Spleen (tissue), 13 donors: ENCODE data around the gene OR10AG1. TPM values are rescaled to one million over a fixed set of nuclear protein-coding genes. Genes with fewer than 3 reads are reported as not detected.

ENCODE experiments used
- DNase-seq: peaks from one replicate; pipeline ENCODE4 v3.0.0-alpha.2; 2020
- H3K27ac ChIP-seq, 8 donors: fragments of 200-600 bp; sonication (generic) in 7 of 8; 1 replicate in 4 of 8; 2 replicates in 4 of 8; pipeline versions ENCODE4 v1.5.0 to v1.8.0; 2016 to 2021; ENCODE audit warnings: inconsistent platforms in 4 of 8, mild to moderate bottlenecking in 4 of 8, moderate library complexity in 1 of 8
- H3K27me3 ChIP-seq, 7 donors: fragments of 200-600 bp; sonication (generic) in 6 of 7; replicated peaks in 1 of 7; 1 replicate in 4 of 7; 2 replicates in 3 of 7; pipeline versions ENCODE4 v1.5.0 to v1.8.0; 2016 to 2021; ENCODE audit warnings: inconsistent platforms in 3 of 7, mild to moderate bottlenecking in 1 of 7
- H3K36me3 ChIP-seq, 6 donors: fragments of 200-600 bp; sonication (generic) in 5 of 6; 1 replicate in 4 of 6; 2 replicates in 2 of 6; pipeline versions ENCODE4 v1.5.0 to v1.8.0; 2016 to 2021; ENCODE audit warnings: inconsistent platforms in 2 of 6
- H3K4me1 ChIP-seq, 6 donors: fragments of 200-600 bp; sonication (generic) in 5 of 6; 1 replicate in 3 of 6; 2 replicates in 3 of 6; pipeline versions ENCODE4 v1.5.0 to v1.8.0; 2016 to 2021; ENCODE audit warnings: inconsistent platforms in 3 of 6
- H3K4me3 ChIP-seq, 8 donors: fragments of 200-600 bp; sonication (generic) in 7 of 8; 1 replicate in 4 of 8; 2 replicates in 4 of 8; pipeline versions ENCODE4 v1.5.0 to v1.8.0; 2016 to 2021; ENCODE audit warnings: inconsistent platforms in 4 of 8, mild to moderate bottlenecking in 4 of 8, moderate library complexity in 2 of 8
- H3K9me3 ChIP-seq, 8 donors: fragments of 200-600 bp; sonication (generic) in 7 of 8; 1 replicate in 4 of 8; 2 replicates in 4 of 8; pipeline versions ENCODE4 v1.5.0 to v1.8.0; 2016 to 2021; ENCODE audit warnings: inconsistent platforms in 4 of 8
- POLR2A ChIP-seq, 3 donors: fragments of 450-650 bp; IDR thresholded peaks; one replicate each; pipeline ENCODE4 v1.5.1; 2017; ENCODE audit warnings: antibody characterized with exemption in 3 of 3, mild to moderate bottlenecking in 1 of 3
- POLR2AphosphoS5 ChIP-seq, 3 donors: sonication (generic); formaldehyde crosslinking; IDR thresholded peaks; one replicate each; pipeline ENCODE4 v1.5.1; 2017; ENCODE audit warnings: antibody characterized with exemption in 3 of 3
- WGBS, 5 donors: extraction: QIAGEN DNeasy Blood & Tissue Kit in 3 of 5; methylation state at CpG; one replicate each; pipeline versions ENCODE4 v1.1.5 to v1.1.7; 2013 to 2018; 5-methylcytosine and 5-hydroxymethylcytosine counted together
- intact Hi-C: fragments of 100-400 bp; cut with DNase I; formaldehyde crosslinking; loops from one replicate; pipeline ENCODE4 v1.15.0; 2023; ENCODE audit warnings: low total_unique reads
- long read RNA-seq, 2 donors: transcript quantifications; one replicate each; lab custom pipeline, GENCODE V29; 2026
- polyA plus RNA-seq, 3 donors: library from polyadenylated mRNA; stranded (reverse); fragments of 200-250 nt; gene quantifications; one replicate each; pipeline ENCODE4 v1.2.1, GENCODE V29; 2013
- total RNA-seq, 7 donors: library from RNA; depleted of rRNA in 3 of 7; stranded (reverse); fragments of >200 nt in 3 of 7; fragmentation: NEBNext Ultra II Directional in 4 of 7; extraction: Animal tissue kit (Norgen Biotek cat#: 25700) in 4 of 7; gene quantifications; one replicate each; pipeline versions ENCODE4 v1.1.0 to v1.2.1, GENCODE V29; 2016 to 2021
- TF ChIP-seq, protein P1 (sequence below), 11 experiments: fragments of 200-600 bp in 7 of 11; fragments of 450-650 bp in 4 of 11; sonication (generic) in 4 of 11; IDR thresholded peaks in 8 of 11; conservative IDR thresholded peaks in 3 of 11; 1 replicate in 7 of 11; 2 replicates in 4 of 11; pipeline versions ENCODE4 v1.4.0 to v1.8.0; 2016 to 2021; ENCODE audit warnings: antibody characterized with exemption in 11 of 11, inconsistent platforms in 4 of 11, mild to moderate bottlenecking in 1 of 11
- donor health status: healthy with polysubstance abuse.
- donor health status: DM: no; HTN: no; CAD: no; lungs with moderate emphysema.
- donor health status: DM: no; HTN: no; CAD: no.
- donor health status: Bipolar disorder and iron deficiency.
- donor health status: healthy.
- donor health status: DM: no; HTN: no; CAD: no.
- donor health status: DM: yes; HTN: yes; CAD: no.

The OR10AG1 gene, protein sequence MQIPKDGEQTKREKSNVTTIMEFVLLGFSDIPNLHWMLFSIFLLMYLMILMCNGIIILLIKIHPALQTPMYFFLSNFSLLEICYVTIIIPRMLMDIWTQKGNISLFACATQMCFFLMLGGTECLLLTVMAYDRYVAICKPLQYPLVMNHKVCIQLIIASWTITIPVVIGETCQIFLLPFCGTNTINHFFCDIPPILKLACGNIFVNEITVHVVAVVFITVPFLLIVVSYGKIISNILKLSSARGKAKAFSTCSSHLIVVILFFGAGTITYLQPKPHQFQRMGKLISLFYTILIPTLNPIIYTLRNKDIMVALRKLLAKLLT
- total RNA-seq (not detected), polyA plus RNA-seq (not detected)
- long read RNA-seq, donor 1 = 0 reads
- long read RNA-seq, donor 2 = 0 reads

DNA sequence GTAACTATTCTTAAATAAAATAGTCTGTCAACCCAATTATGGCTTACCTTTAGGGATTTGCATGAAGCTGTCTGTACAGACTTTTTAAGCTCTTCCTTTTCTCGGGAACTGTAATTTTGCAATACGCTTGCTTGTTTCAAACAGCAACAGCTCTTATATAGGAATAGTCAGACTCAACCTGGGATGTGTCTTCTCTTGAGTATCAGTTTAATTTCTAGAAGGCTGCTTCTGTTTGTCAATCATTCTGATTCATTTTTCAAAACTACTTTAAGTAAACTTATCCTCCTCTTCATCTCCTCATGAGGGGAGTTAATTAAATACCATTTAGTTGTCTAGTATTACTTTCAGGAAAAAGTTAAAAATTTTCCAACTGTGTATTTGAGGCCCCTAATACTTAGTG is at the start of gene OR10AG1:
Gene OR10AG1, minus strand, starts transcription at position 101 of the 400 bp plus-strand sequence. Its CDS starts 38 bp downstream, at position 63.
- intact Hi-C loops = no loop called here

DNA sequence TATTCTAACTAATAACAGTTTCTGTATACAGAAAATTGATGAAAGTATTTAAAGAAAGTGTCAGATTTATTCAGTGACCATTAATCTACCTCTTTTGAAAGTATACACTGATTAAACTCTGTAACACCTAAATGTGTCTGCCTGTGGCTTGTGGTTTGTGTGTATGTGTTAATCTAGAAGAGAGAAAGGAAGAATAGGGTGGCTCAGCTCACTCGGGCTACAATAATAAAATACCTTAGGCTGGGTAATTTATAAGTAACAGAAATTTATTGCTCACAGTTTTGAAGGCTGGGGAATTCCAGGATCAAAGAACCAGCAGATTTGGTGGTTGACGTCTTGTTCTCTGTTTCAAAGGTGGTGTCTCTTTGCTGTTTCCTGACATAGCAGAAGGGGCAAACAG is 44.1 kb upstream of the OR10AG1 start:
- Histone ChIP-seq H3K9me3 (peaks cover 0 to 39% (median 7%) of the 10 kb centered on the region in 8 donors), H3K27me3 (no peaks in the 10 kb centered on the region), H3K36me3 (no peaks in the 10 kb centered on the region), H3K4me1 (no peaks in the 10 kb centered on the region), H3K4me3 (no peak overlapping the region), H3K27ac (no peak overlapping the region)
- TF ChIP-seq, protein P1, sequence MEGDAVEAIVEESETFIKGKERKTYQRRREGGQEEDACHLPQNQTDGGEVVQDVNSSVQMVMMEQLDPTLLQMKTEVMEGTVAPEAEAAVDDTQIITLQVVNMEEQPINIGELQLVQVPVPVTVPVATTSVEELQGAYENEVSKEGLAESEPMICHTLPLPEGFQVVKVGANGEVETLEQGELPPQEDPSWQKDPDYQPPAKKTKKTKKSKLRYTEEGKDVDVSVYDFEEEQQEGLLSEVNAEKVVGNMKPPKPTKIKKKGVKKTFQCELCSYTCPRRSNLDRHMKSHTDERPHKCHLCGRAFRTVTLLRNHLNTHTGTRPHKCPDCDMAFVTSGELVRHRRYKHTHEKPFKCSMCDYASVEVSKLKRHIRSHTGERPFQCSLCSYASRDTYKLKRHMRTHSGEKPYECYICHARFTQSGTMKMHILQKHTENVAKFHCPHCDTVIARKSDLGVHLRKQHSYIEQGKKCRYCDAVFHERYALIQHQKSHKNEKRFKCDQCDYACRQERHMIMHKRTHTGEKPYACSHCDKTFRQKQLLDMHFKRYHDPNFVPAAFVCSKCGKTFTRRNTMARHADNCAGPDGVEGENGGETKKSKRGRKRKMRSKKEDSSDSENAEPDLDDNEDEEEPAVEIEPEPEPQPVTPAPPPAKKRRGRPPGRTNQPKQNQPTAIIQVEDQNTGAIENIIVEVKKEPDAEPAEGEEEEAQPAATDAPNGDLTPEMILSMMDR (IDR thresholded peaks at IDR 0.05 in 8 of 11, conservative IDR thresholded peaks at IDR 0.05 in 3 of 11) = no peak
- TF ChIP-seq POLR2A (IDR thresholded peaks at IDR 0.05) = no peak
- no peak for TF ChIP-seq POLR2AphosphoS5 (IDR thresholded peaks at IDR 0.05)
- intact Hi-C loops = no loop called here
- WGBS, 5 donors = 55 to 77% (median 59%) methylated on average over 2 of the region's 2 CpGs
- no peak for DNase-seq

More for the DNA sequence above, at the start of gene OR10AG1:
- WGBS, 5 donors = 77 to 88% (median 86%) methylated on average over 2 of the region's 2 CpGs
- TF ChIP-seq, protein P1 (IDR thresholded peaks at IDR 0.05 in 8 of 11, conservative IDR thresholded peaks at IDR 0.05 in 3 of 11) = no peak
- TF ChIP-seq POLR2AphosphoS5 (IDR thresholded peaks at IDR 0.05) (no peak), POLR2A (IDR thresholded peaks at IDR 0.05) (no peak)
- no peak for DNase-seq
- Histone ChIP-seq H3K27ac (no peak within 1 kb of the TSS), H3K27me3 (no peaks in the 10 kb centered on the region), H3K4me1 (no peaks in the 10 kb centered on the region), H3K4me3 (no peak within 1 kb of the TSS), H3K9me3 (peaks cover 0 to 25% (median 7%) of the 10 kb centered on the region in 8 donors), H3K36me3 (no peaks in the 10 kb centered on the region)

DNA sequence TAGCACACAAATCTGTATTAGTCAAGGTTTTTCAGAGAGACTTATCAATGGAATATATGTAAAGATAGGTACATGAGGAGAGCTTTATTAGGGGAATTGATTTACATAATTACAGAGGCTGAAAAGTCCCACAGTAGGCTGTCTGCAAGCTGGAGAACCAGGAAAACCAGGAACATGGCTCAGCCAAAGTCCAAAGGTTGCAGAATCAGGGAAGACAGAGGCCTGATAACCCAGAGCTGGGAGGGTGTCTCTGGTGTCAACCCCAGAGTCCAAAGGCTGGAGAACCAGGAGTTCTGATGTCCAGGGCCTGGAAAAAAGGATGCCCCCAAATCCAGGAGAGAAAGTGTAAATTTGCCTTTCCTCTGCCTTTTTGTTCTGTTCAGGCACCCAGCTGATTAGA is 41.0 kb upstream of the OR10AG1 start:
- Histone ChIP-seq H3K9me3 (peaks cover 0 to 33% (median 11%) of the 10 kb centered on the region in 8 donors), H3K27ac (no peak overlapping the region), H3K36me3 (no peaks in the 10 kb centered on the region), H3K4me1 (no peaks in the 10 kb centered on the region), H3K4me3 (no peak overlapping the region), H3K27me3 (no peaks in the 10 kb centered on the region)
- TF ChIP-seq, protein P1 (IDR thresholded peaks at IDR 0.05 in 8 of 11, conservative IDR thresholded peaks at IDR 0.05 in 3 of 11) = no peak
- no peak for TF ChIP-seq POLR2A (IDR thresholded peaks at IDR 0.05)
- intact Hi-C loops = no loop called here
- DNase-seq = no peak

DNA sequence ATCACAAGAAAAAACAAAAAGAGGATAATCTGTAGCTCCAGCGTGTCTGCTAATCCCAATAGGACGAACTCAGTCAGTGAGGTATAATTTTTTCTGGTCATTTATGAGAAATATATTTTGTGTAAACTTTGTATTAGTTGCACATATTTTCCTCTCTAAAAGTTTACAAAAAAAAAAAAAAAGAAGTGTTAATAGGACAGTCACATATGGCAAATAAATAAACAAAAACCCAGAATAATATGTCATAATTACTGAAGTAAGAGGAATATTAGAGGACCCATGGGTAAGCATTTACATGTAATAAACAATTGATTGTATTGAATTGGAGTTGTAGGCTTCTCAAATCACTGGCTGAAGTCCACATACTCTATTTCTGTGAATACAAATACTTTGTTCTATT is 24.8 kb upstream of the OR10AG1 start, which contains the start of gene OR5F1:
Gene OR5F1, minus strand, starts transcription at position 101 of the 400 bp plus-strand sequence. Its CDS starts 0 bp downstream, at position 101.
- intact Hi-C loops = no loop called here
- Histone ChIP-seq H3K4me3 (no peak within 1 kb of the TSS), H3K36me3 (no peaks in the 10 kb centered on the region), H3K27me3 (no peaks in the 10 kb centered on the region), H3K9me3 (peaks cover 0 to 33% (median 21%) of the 10 kb centered on the region in 8 donors), H3K4me1 (no peaks in the 10 kb centered on the region), H3K27ac (no peak within 1 kb of the TSS)
- TF ChIP-seq POLR2A (IDR thresholded peaks at IDR 0.05) = no peak
- no peak for TF ChIP-seq POLR2AphosphoS5 (IDR thresholded peaks at IDR 0.05)
- TF ChIP-seq, protein P1 (IDR thresholded peaks at IDR 0.05 in 8 of 11, conservative IDR thresholded peaks at IDR 0.05 in 3 of 11) = no peak
- DNase-seq = no peak
- 60 to 77% (median 71%) methylated on average over 2 of the region's 2 CpGs for WGBS, 5 donors
